ENCODE measurements around the gene SHMT2.
"Not testable (repeated sequence)": the region's sequence is repeated elsewhere in the genome, so short reads cannot be mapped to it uniquely, and the experiment has no call there.

Gene SHMT2

DNA sequence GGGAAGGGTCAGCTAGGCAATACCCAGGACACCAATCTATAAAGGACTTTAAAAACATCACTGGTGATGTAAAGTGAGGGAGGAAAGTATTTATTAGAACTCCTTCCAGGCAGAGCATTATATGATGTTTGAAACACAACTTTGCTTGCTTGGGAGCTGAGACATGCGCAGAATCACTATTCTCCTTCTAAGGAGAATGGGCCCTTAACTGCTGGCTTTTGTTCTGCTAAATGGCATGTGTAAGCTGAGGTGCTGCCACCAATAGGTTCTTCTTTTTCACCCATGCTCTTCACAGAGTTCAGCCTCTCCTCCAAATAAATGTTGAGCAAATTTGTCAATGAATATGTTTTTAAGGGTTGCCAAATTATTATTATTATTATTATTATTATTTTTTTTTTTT lies 17.5 kb downstream of the SHMT2 start:
- no peak for DNase-seq
- in situ Hi-C loops (cut with HindIII; ENCODE audit: low pct_ligation_motif_present, low pct_unique_long_range_greater_than_20kb, low sequenced_read_pairs), result no loop called here

DNA sequence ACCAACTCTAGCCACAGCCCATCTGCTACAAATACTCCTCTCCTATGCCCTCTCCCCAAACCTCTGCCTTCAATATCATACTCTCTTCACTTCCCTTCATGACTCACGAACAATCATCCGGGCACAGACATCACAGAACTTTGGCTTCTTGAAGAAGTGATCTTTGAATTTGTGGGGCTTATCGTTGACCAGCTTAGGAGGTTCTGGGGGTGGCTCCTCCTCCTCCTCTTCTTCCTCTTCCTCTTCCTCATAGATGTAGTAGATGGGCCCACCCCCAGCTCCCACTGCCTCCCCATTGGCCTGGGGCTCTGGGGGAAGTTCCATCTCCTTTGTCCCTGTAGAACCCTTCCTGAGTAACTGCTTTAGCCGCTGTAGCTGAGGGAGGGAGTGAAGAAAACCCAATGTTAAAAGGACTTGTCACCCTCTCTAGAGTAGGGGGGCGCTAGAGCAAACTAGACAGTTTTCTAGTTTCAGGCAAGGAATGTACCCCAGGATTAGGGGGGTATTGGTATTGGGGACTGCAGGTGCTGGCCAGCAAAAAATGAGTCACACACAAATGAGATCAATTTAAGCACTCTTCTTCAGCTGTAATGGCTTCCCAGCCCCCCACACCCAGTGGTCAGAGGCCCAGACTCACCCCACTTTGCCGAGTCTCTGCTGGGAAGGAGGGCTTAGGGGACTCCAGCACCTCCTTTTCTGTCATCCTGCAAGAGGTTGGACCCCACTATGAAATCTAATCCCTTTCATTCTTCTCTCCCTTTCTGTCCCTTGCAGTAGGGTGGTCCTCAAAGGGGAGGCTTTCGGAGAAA lies 19.6 kb downstream of the SHMT2 start:
- no peak for DNase-seq
- in situ Hi-C loops (cut with HindIII; ENCODE audit: low pct_ligation_motif_present, low pct_unique_long_range_greater_than_20kb, low sequenced_read_pairs), result no loop called here

DNA sequence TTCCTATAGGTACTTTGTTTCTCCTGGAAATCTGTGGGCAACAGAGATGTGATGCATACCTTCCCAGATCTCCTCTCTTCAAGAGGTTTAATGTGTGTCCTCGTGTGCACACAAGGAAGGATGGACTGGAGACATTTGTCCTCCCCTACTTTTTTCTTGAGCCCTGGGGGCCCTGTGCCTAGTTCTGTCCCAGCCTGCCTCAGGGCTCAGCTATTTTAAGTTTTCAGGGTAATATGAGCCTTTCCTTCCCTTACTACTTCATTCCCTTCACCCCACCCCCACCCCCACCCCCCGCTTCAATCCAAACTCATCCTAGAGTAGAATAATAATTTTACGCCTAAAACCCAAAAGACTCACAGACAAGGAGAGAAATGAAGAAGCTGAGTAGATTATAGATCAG lies 21.0 kb downstream of the SHMT2 start:
- no peak for DNase-seq
- in situ Hi-C loops (cut with HindIII; ENCODE audit: low pct_ligation_motif_present, low pct_unique_long_range_greater_than_20kb, low sequenced_read_pairs), result no loop called here

DNA sequence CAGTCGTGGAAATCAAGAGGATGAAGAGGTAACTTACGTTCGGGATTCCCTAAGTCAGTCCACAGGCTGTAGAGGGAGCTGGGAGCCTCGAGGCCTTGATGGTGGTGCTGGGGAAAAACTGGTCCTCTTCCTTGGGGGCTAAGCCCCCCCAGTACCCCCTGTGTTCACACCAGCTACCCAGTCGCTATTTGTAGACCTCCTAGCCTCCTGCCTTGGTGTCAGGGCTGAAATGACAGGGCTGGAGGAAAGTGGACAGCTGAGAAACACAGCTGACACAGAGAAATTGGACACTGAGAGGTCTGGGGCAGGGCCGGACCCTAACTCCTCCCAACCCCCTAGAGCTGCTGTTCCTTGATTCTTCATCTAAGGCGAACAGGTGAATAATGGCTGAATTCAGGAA lies 21.4 kb downstream of the SHMT2 start, which contains the start of gene STAC3:
Gene STAC3, minus strand, starts transcription at position 232 of the 400 bp plus-strand sequence. CDS start 1,551 bp downstream, outside the sequence.
- no peak for DNase-seq
- in situ Hi-C loops (cut with HindIII; ENCODE audit: low pct_ligation_motif_present, low pct_unique_long_range_greater_than_20kb, low sequenced_read_pairs), result no loop called here

DNA sequence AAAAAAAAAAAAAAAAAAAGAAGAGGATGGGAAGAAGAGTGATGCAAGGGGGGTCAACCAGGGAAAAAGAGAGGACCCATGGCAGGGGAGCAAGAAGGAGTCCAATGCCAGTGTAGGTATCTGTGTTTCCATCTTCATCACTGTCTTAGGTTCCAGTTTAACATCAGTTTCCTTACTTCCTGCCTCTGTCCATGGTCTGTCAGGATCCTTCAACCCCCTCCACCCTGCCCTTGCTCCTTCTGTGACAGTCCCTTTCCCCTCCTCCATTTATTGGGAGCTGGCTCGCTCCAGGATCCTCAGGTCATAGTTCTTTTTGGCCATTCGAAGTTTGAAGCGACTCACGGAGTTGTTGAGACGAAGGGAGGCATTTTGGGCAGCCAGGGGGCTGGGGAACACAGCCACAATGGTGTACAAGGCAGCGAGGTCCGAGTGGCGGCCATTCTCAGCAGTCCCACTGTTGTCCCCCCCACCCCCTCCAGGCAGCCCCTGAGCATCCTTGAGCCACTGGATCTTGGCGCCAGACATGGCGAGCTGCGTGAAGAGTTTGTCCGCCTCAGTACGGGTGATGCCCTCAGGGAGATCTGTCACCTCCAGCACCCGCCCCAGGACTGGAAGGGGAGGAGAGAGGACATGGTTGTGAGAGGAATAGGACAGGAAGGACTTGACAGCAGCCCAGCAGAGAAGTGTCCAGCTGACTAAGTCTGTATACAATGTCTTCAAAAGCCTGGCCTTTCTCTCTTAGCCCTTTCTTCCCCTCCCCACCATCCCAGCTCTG lies 25.2 kb downstream of the SHMT2 start:
- in situ Hi-C loops (cut with HindIII; ENCODE audit: low pct_ligation_motif_present, low pct_unique_long_range_greater_than_20kb, low sequenced_read_pairs), result no loop called here
- DNase-seq, result no peak

DNA sequence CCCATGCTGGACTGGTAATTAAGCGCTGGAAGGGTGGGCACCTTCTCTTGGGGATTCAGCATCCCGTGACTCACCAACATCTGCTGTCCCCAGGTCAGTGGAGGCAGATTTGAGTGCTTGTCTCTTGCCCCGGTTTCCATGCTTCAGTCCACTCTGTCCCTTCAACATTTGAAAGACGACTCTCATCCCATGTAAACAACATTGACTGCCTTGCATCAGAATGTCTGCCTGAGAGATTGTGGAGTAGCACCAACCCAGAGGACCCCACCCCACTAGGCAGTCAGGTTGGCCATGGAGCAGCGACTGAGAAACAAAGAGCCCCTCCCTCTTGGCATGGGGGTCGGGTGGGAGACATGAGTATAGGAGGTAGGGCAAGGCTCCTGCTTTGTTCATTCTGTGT lies 26.4 kb downstream of the SHMT2 start:
- no peak for DNase-seq
- in situ Hi-C loops (cut with HindIII; ENCODE audit: low pct_ligation_motif_present, low pct_unique_long_range_greater_than_20kb, low sequenced_read_pairs), result no loop called here

DNA sequence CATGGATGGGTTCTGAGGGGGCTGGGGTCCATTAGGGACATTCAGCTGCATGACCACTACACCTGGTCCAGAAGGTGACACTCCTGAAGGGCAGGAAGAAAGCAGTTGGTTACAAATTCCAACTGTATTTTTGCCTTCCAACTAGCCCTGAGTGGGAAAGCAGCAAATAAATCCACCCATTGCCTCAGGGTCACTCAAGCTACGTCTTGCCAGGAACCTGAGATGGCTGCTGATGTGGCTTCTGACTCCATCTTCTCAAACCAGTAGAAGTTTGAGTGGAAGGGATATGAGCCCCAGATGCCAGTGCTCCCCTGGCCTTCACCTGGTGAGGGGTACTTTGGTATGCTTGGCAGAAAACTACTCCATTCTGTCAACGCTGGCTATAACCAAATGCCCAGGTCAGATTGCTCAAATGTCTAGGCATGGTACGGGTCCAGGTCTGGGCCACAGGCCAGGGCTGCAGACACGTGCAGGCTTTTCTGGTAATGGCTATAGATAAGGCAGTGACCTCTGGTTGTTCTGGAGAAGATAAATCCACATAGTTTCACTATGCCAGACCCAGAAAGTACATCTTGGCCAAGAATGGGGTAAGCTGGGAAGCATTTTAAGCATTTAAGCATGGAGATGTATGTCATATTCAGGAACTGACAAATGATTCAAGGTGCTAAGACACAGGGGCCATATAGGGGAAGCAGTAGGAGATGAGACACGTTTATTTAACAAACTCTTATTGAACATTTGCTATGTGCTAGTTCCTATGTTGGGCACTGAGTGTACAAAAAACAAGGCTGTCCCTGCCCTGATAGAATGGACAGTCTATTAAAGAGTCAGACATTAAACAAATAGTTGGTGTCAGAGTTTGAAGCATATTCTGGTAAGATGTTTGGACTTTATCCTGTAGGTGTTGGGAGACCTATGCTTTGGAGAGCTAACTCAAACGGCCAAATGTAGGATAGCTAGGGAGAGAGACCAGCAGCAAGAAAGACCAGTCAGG lies 29.8 kb downstream of the SHMT2 start:
- in situ Hi-C loops (cut with HindIII; ENCODE audit: low pct_ligation_motif_present, low pct_unique_long_range_greater_than_20kb, low sequenced_read_pairs), result no loop called here
- DNase-seq, result no peak

DNA sequence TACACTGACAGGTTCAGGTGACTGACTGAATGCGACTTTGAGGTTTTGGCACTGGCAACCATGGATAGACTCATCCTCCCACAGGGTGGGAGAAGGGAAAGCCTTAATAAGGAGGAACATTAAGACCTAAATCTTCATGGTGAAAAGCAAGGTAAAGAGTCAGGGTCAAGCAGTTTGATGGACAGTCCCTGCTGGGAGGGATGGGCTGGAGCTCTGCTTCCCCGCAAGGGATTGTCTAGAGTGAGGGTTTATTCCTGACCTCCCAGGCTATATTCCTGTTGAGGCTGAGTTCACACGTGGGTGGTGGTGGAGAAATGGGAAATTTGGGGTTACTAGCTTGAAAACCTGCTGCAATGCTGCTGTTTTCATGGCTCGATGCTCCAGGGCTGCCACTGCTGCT lies 30.9 kb downstream of the SHMT2 start:
- in situ Hi-C loops (cut with HindIII; ENCODE audit: low pct_ligation_motif_present, low pct_unique_long_range_greater_than_20kb, low sequenced_read_pairs), result no loop called here
- DNase-seq, result no peak

DNA sequence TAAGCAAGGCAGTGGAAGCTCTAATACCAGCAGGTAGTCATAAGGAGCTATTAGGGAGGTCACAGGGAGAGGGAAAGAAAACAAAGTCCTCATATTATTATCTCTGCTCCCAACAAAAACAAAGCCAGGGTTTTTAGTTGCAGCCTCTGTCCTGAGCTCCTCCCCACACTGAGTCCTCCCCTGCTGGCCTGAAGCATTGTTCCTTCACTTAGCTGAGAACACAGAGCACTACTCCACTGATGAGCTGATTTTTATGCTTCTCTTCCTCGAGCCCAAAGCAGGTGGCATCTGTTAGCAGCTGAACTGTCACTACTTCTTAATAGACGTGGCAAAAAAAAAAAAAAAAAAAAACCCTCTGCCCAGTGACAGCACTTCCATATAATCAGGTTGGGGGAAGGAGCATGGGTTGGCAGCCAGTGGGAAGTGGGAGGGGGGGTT lies 31.9 kb downstream of the SHMT2 start:
- in situ Hi-C loops (cut with HindIII; ENCODE audit: low pct_ligation_motif_present, low pct_unique_long_range_greater_than_20kb, low sequenced_read_pairs), result no loop called here
- no peak for DNase-seq

DNA sequence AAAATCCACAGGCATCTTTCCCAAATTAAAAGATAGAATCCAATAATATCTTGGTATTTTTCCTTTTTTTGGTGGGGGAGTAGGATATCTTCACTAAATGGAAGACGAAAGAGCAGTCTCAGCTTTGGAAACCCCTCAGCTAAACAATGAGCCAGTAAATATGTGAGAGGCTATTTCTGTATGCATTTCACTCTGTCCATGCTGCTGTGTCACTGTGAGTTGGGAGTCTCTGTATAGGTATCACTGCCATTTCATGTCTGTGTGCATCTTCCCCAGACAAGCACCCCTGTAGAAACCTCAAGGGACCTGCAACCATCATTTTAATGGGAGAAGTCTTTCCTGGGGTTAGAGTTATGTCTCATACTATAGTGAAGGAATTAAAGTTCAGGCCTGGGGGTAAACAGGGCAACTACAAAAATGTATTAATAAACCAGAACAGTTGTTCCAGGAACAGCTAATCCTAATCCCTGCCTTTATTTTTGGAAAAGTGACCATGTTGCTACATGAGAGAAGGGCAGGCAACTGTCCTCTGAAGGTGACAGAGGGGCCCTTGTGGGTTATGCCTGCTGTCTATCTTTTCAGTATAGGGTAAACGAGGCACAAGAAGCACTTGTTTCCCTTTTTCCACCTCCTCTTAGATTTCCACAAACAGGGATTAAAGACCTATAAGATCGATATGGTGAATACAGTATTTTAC lies 32.8 kb downstream of the SHMT2 start:
- in situ Hi-C loops (cut with HindIII; ENCODE audit: low pct_ligation_motif_present, low pct_unique_long_range_greater_than_20kb, low sequenced_read_pairs), result no loop called here
- DNase-seq, result no peak

DNA sequence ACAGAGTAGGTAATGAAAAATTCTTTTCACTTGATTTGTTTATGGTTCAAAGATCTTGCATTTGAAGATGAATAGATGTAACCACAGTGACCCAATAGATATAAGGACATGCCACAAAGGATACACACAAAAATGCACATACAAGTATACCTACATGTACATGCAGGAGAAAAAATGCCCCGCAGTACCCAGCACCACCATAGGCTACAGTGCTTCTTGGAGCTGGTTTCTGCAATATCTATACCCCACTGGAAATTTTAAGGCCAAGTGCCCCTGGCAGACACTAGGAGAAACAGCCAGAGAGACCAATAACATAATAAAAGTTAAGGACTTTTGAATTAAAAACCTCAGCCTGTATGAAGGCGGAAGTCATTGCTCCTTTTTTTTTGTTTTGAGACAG lies 33.6 kb downstream of the SHMT2 start:
- in situ Hi-C loops (cut with HindIII; ENCODE audit: low pct_ligation_motif_present, low pct_unique_long_range_greater_than_20kb, low sequenced_read_pairs), result no loop called here
- DNase-seq, result no peak

DNA sequence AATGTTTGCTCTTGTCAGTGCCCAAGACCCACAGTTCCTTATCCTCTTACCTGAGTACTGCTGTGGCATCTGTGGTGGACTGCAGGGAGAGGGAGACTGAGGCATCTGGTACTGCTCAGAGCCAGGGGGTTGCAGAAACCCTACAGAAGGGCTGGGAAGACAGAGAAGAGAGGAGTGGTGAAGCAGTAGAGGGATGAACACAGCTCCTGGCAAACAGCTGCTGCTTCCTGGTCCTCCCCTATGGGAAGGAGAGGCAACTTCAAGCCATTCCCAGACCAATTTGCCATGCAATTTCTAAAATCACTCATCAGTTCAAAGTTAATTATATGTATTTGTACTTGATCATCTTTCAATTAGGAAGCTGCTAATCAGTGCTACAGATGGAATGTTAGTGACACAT lies 37.2 kb downstream of the SHMT2 start:
- in situ Hi-C loops (cut with HindIII; ENCODE audit: low pct_ligation_motif_present, low pct_unique_long_range_greater_than_20kb, low sequenced_read_pairs), result no loop called here
- DNase-seq, result no peak

DNA sequence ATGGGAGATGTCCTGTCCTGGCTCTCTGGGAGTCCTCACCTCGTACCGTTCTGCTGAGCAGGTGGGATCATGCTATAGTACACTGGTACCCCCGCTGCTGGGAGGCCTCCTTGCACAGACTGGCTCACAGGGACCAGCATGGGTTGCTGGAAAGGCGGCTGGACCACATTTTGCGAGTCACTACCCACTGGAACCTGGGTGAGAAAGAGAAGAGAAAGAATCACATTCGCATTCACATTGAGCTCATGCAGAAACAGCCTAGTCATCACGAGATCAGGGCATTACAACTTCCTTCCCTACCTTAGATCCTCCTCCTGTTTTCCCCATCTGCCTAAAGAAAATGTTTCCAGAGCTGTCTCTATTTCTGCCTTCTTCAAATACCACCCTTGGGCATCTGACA lies 38.8 kb downstream of the SHMT2 start:
- no peak for DNase-seq
- in situ Hi-C loops (cut with HindIII; ENCODE audit: low pct_ligation_motif_present, low pct_unique_long_range_greater_than_20kb, low sequenced_read_pairs), result no loop called here

DNA sequence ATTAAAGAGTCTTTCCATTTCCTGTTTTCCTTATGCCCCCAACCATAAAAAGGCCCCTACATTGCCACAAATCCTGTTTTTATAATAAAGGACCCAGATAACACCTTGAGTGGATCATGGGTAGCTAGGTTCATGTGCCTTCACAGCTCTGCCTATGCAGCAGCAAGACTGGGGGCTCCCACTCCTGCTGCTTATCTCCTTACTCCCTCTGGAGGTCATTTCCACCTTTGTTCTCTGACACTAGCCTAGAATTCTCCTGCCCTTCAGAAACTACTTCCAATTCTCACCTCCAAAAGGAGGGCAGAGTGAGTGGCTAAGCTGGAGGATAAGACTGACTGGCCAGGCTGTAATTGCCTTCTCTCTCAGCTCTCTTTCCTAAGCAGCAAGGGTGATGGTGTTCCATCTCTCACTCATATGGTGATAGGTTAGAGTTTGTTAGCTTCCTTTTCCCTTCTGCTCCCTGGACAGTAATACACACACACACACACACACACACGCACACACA lies 41.5 kb downstream of the SHMT2 start:
- in situ Hi-C loops (cut with HindIII; ENCODE audit: low pct_ligation_motif_present, low pct_unique_long_range_greater_than_20kb, low sequenced_read_pairs), result no loop called here
- DNase-seq, result no peak

DNA sequence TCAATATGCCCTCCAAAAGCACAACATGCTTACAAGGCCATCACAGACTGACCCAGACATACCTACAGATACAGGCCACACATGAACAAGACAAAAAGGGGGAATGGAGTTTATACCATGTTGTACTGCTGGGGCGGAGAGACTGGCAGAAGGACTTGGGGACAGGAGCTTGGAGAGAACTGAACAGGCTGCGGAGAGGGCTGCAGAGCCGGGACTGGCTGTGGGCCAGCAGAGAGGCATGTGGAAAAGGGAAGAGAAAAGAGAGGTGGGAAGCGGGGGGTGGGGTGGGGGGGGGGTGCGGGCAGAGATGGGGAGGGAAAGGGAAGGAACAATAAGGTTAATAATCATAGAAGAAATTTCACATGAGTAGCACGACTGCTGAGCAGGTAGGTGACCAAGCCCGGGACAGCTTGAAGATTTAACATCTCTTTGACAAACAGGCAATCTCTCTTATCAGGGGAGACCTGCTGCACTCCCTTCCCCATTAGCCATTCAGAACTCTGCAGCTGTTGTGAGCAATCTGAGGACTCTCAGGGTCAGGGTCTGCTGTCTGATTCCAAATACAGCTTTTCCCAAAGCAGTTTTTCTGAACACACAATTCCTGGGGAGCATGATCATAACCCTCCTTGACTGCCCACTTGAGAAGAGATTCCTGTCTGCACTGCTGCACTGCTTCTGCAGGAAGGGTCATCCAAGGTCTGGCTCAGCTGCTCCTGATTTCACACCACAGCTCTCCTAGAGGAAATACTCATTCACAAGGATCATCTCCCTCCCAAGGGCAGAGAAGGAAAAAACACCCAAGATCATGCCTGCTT lies 43.0 kb downstream of the SHMT2 start:
- peak; percentile 18 for DNase-seq
- in situ Hi-C loops (cut with HindIII; ENCODE audit: low pct_ligation_motif_present, low pct_unique_long_range_greater_than_20kb, low sequenced_read_pairs), result no loop called here

DNA sequence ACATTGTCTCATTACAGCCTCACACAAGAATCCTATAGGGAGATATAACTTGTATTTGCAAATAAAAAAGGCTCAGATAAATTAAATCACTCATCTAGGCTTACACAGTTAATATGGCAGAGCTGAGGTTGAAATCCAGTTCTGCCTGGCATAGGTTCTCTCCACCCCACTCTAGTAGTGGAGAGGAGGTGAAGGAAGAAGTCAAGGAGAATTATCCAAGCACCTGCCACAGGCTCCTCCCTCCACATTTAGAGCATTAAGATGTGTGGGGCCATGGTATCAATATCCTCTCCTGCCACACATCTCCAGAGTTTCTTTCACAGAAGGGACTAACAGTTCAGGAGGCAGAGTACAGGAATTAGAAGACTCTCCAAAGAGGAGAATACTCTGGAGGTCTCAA lies 44.0 kb downstream of the SHMT2 start:
- no peak for DNase-seq
- in situ Hi-C loops (cut with HindIII; ENCODE audit: low pct_ligation_motif_present, low pct_unique_long_range_greater_than_20kb, low sequenced_read_pairs), result no loop called here

DNA sequence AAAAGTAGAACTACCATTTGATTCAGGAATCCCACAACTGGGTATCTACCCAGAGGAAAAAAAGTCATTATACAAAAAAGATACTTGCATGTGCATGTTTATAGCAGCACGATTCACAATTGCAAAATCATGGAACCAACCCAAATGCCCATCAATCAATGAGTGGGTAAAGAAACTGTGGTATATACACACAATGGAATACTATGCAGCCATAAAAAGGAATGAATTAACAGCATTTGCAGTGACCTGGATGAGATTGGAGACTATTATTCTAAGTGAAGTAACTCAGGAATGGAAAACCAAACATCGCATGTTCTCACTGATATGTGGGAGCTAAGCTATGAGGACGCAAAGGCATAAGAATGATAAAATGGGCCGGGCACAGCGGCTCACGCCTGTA lies 46.7 kb downstream of the SHMT2 start:
- in situ Hi-C loops (cut with HindIII; ENCODE audit: low pct_ligation_motif_present, low pct_unique_long_range_greater_than_20kb, low sequenced_read_pairs), result loop anchor here (25.0 kb wide), 1 partner anchor 186 kb away; the partner anchor contains the start of genes GLI1 and INHBE
- DNase-seq, result not testable (repeated sequence)

Measured in ACHN (cell line).